ENCODE data around the gene DEDD.

DNA sequence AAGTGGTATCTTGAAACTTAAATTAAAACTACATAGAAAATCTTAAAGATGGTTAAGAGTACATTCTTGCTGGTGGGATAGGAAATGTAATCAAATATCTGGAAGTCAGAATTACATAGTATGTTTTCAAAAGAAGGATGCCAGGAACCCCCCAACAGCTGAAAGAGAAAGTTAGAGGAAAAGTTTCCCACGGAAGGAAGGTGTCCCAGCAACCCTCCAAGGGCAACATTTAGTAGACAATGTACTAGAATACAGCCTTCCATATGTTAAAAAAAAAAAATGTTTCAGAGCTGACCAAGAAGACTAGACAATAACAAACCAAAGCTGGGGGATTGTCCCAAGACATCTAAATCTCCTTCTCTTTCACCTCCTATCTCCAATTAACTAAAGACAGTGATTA, 2.2 kb downstream of the DEDD start:
- TF ChIP-seq, protein P1, sequence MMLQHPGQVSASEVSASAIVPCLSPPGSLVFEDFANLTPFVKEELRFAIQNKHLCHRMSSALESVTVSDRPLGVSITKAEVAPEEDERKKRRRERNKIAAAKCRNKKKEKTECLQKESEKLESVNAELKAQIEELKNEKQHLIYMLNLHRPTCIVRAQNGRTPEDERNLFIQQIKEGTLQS (CRISPR knock-in tag; conservative IDR thresholded peaks at IDR 0.05) = no peak
- TF ChIP-seq ATF1 (CRISPR knock-in tag; IDR thresholded peaks at IDR 0.05) (no peak), FOXJ3 (CRISPR knock-in tag; IDR thresholded peaks at IDR 0.05; ENCODE audit: borderline replicate concordance) (no peak), NR2C2 (CRISPR knock-in tag; IDR thresholded peaks at IDR 0.05) (no peak), CBFB (CRISPR knock-in tag; IDR thresholded peaks at IDR 0.05; ENCODE audit: low read depth) (no peak)
- TF ChIP-seq, protein P2, sequence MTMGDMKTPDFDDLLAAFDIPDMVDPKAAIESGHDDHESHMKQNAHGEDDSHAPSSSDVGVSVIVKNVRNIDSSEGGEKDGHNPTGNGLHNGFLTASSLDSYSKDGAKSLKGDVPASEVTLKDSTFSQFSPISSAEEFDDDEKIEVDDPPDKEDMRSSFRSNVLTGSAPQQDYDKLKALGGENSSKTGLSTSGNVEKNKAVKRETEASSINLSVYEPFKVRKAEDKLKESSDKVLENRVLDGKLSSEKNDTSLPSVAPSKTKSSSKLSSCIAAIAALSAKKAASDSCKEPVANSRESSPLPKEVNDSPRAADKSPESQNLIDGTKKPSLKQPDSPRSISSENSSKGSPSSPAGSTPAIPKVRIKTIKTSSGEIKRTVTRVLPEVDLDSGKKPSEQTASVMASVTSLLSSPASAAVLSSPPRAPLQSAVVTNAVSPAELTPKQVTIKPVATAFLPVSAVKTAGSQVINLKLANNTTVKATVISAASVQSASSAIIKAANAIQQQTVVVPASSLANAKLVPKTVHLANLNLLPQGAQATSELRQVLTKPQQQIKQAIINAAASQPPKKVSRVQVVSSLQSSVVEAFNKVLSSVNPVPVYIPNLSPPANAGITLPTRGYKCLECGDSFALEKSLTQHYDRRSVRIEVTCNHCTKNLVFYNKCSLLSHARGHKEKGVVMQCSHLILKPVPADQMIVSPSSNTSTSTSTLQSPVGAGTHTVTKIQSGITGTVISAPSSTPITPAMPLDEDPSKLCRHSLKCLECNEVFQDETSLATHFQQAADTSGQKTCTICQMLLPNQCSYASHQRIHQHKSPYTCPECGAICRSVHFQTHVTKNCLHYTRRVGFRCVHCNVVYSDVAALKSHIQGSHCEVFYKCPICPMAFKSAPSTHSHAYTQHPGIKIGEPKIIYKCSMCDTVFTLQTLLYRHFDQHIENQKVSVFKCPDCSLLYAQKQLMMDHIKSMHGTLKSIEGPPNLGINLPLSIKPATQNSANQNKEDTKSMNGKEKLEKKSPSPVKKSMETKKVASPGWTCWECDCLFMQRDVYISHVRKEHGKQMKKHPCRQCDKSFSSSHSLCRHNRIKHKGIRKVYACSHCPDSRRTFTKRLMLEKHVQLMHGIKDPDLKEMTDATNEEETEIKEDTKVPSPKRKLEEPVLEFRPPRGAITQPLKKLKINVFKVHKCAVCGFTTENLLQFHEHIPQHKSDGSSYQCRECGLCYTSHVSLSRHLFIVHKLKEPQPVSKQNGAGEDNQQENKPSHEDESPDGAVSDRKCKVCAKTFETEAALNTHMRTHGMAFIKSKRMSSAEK (CRISPR knock-in tag; IDR thresholded peaks at IDR 0.05; ENCODE audit: borderline replicate concordance) = no peak
- TF ChIP-seq, protein P3, sequence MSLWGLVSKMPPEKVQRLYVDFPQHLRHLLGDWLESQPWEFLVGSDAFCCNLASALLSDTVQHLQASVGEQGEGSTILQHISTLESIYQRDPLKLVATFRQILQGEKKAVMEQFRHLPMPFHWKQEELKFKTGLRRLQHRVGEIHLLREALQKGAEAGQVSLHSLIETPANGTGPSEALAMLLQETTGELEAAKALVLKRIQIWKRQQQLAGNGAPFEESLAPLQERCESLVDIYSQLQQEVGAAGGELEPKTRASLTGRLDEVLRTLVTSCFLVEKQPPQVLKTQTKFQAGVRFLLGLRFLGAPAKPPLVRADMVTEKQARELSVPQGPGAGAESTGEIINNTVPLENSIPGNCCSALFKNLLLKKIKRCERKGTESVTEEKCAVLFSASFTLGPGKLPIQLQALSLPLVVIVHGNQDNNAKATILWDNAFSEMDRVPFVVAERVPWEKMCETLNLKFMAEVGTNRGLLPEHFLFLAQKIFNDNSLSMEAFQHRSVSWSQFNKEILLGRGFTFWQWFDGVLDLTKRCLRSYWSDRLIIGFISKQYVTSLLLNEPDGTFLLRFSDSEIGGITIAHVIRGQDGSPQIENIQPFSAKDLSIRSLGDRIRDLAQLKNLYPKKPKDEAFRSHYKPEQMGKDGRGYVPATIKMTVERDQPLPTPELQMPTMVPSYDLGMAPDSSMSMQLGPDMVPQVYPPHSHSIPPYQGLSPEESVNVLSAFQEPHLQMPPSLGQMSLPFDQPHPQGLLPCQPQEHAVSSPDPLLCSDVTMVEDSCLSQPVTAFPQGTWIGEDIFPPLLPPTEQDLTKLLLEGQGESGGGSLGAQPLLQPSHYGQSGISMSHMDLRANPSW (CRISPR knock-in tag; conservative IDR thresholded peaks at IDR 0.05; ENCODE audit: low read depth) = no peak

Data from WTC11 (cell line).